ENCODE measurements around the gene BMPR1A. TPM values are rescaled to one million over a fixed set of nuclear protein-coding genes. Genes with fewer than 3 reads are reported as not detected.

Gene BMPR1A
- polyA plus RNA-seq, 1 donor (not counting 4 experiments of a cell fraction or from before 2014, with no cell fraction given), result 22.2 TPM

DNA sequence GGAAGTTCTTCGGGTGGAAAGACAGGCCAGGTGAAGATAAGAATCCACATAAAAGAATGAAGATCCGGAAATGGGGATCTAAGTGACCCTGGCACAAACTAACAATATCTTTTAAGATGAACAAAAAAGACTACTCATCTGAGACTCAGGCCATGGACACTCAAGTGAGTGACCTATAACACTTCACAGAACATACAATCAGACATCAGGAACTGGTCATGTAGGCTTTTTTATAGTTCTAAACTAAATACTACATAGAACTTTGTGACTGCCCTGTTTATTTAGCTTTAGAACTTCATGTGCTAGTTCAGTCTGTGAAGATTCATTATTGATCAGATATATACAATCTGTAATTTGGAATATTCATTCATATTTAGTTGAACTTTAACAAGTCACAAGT lies 148.2 kb downstream of the BMPR1A start:
- dilution Hi-C loops (cut with MboI; ENCODE audit: extremely low pct_ligation_motif_present, low sequenced_read_pairs), result no loop called here
- Histone ChIP-seq H3K4me2 (ENCODE audit: control insufficient read depth, extremely low read depth, insufficient read depth, low read depth, low read length) (no peak overlapping the region), H3K27me3 (ENCODE audit: control insufficient read depth, extremely low read depth, insufficient read depth, low read length) (no peaks in the 10 kb centered on the region), H3K9me1 (ENCODE audit: control insufficient read depth, extremely low read depth, insufficient read depth, low read length) (no peaks in the 10 kb centered on the region), H3K27ac (ENCODE audit: control insufficient read depth, insufficient read depth, low read length) (no peak overlapping the region), H3K79me2 (ENCODE audit: control insufficient read depth, insufficient read depth, low read length) (no peaks in the 10 kb centered on the region), H4K20me1 (ENCODE audit: control insufficient read depth, extremely low read depth, insufficient read depth, low read length) (no peaks in the 10 kb centered on the region), H3K9me3 (ENCODE audit: control insufficient read depth, low read depth, low read length) (no peaks in the 10 kb centered on the region), H3K4me3 (ENCODE audit: control insufficient read depth in 2 of 3, extremely low read depth in 1 of 3, insufficient read depth in 2 of 3, low read depth in 1 of 3, low read length in 3 of 3) (no peak overlapping the region), H3K36me3 (ENCODE audit: control insufficient read depth in 2 of 2, extremely low read depth in 1 of 2, insufficient read depth in 2 of 2, low read length in 2 of 2) (peaks cover 5 to 9% of the 10 kb centered on the region in 2 experiments), H3K9ac (ENCODE audit: control insufficient read depth, extremely low read depth, insufficient read depth, low read length) (no peak overlapping the region), H2AFZ (ENCODE audit: control insufficient read depth, low read length) (no peak overlapping the region), H3K4me1 (ENCODE audit: control insufficient read depth, extremely low read depth, insufficient read depth, low read length) (no peaks in the 10 kb centered on the region)
- DNase-seq (ENCODE audit: low read depth, low spot score) (no peak), FAIRE-seq (no peak)
- TF ChIP-seq, protein P1, sequence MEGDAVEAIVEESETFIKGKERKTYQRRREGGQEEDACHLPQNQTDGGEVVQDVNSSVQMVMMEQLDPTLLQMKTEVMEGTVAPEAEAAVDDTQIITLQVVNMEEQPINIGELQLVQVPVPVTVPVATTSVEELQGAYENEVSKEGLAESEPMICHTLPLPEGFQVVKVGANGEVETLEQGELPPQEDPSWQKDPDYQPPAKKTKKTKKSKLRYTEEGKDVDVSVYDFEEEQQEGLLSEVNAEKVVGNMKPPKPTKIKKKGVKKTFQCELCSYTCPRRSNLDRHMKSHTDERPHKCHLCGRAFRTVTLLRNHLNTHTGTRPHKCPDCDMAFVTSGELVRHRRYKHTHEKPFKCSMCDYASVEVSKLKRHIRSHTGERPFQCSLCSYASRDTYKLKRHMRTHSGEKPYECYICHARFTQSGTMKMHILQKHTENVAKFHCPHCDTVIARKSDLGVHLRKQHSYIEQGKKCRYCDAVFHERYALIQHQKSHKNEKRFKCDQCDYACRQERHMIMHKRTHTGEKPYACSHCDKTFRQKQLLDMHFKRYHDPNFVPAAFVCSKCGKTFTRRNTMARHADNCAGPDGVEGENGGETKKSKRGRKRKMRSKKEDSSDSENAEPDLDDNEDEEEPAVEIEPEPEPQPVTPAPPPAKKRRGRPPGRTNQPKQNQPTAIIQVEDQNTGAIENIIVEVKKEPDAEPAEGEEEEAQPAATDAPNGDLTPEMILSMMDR (optimal IDR thresholded peaks at IDR 0.05 in 1 of 3, IDR thresholded peaks at IDR 0.05 in 1 of 3, conservative IDR thresholded peaks at IDR 0.05 in 1 of 3; ENCODE audit: extremely low read depth in 1 of 3, insufficient read depth in 2 of 3, low read length in 3 of 3), result no peak
- no peak for TF ChIP-seq EZH2 (IDR thresholded peaks at IDR 0.05; ENCODE audit: low read length)

DNA sequence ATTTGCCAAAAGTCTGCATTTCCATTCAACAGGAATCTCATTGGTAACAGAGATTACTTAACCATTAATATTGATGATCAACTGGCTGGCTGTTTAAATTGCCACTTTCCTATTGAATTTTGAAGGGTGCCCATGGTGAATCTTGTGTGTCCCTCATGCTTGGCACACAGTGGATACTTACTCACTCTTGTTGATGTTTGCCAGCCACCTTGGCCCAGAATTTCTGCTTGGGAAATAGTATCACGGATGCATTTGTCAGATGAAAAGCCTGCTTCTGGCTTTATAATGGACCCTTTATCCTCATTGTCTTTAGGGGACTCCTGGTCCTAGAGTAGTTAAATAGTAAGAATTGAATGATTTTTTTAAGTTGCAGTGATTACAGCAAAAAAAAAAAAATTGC lies 149.0 kb downstream of the BMPR1A start:
- H2AFZ ChIP-seq (ENCODE audit: control insufficient read depth, low read length), result no peak overlapping the region
- no peak for DNase-seq (ENCODE audit: low read depth, low spot score)
- H3K4me1 ChIP-seq (ENCODE audit: control insufficient read depth, extremely low read depth, insufficient read depth, low read length), result no peaks in the 10 kb centered on the region
- H3K4me3 ChIP-seq (ENCODE audit: control insufficient read depth in 2 of 3, extremely low read depth in 1 of 3, insufficient read depth in 2 of 3, low read depth in 1 of 3, low read length in 3 of 3), result no peak overlapping the region
- H3K9ac ChIP-seq (ENCODE audit: control insufficient read depth, extremely low read depth, insufficient read depth, low read length), result no peak overlapping the region
- no peaks in the 10 kb centered on the region for H3K79me2 ChIP-seq (ENCODE audit: control insufficient read depth, insufficient read depth, low read length)
- H3K36me3 ChIP-seq (ENCODE audit: control insufficient read depth in 2 of 2, extremely low read depth in 1 of 2, insufficient read depth in 2 of 2, low read length in 2 of 2), result peaks cover 5 to 9% of the 10 kb centered on the region in 2 experiments
- dilution Hi-C loops (cut with MboI; ENCODE audit: extremely low pct_ligation_motif_present, low sequenced_read_pairs), result no loop called here
- no peak overlapping the region for H3K27ac ChIP-seq (ENCODE audit: control insufficient read depth, insufficient read depth, low read length)
- H3K27me3 ChIP-seq (ENCODE audit: control insufficient read depth, extremely low read depth, insufficient read depth, low read length), result no peaks in the 10 kb centered on the region
- no peaks in the 10 kb centered on the region for H4K20me1 ChIP-seq (ENCODE audit: control insufficient read depth, extremely low read depth, insufficient read depth, low read length)
- no peak for FAIRE-seq
- TF ChIP-seq EZH2 (IDR thresholded peaks at IDR 0.05; ENCODE audit: low read length), result no peak
- TF ChIP-seq, protein P1 (optimal IDR thresholded peaks at IDR 0.05 in 1 of 3, IDR thresholded peaks at IDR 0.05 in 1 of 3, conservative IDR thresholded peaks at IDR 0.05 in 1 of 3; ENCODE audit: extremely low read depth in 1 of 3, insufficient read depth in 2 of 3, low read length in 3 of 3), result no peak
- no peaks in the 10 kb centered on the region for H3K9me1 ChIP-seq (ENCODE audit: control insufficient read depth, extremely low read depth, insufficient read depth, low read length)
- no peaks in the 10 kb centered on the region for H3K9me3 ChIP-seq (ENCODE audit: control insufficient read depth, low read depth, low read length)
- H3K4me2 ChIP-seq (ENCODE audit: control insufficient read depth, extremely low read depth, insufficient read depth, low read depth, low read length), result no peak overlapping the region
